Gastroesophageal sphincter (tissue), 4 donors: ENCODE results near the gene MATN4. TPM values are rescaled to one million over a fixed set of nuclear protein-coding genes. Genes with fewer than 3 reads are reported as not detected.

Experiments used
- ATAC-seq: fragments of 150-250 bp; one replicate; pipeline ENCODE4 v1.9.1; 2016; ENCODE audit warnings: mild to moderate bottlenecking, moderate library complexity
- H3K27ac ChIP-seq, 4 donors: fragments of 200-600 bp; sonication (generic) in 3 of 4; 1 replicate in 3 of 4; 2 replicates in 1 of 4; pipeline ENCODE4 v1.5.1; 2016 to 2019
- H3K27me3 ChIP-seq: fragments of 200-600 bp; sonication (generic); one replicate; pipeline ENCODE4 v1.5.1; 2019
- H3K36me3 ChIP-seq, 2 donors: fragments of 200-600 bp; sonication (generic); one replicate each; pipeline ENCODE4 v1.5.1; 2019; ENCODE audit warnings: control low read depth in 1 of 2
- H3K4me1 ChIP-seq, 3 donors: fragments of 200-600 bp; sonication (generic); 1 replicate in 2 of 3; 2 replicates in 1 of 3; pipeline ENCODE4 v1.5.1; 2016 to 2019; ENCODE audit warnings: control low read depth in 2 of 3
- H3K4me3 ChIP-seq, 2 donors: fragments of 200-600 bp; sonication (generic); one replicate each; pipeline ENCODE4 v1.5.1; 2019; ENCODE audit warnings: mild to moderate bottlenecking in 1 of 2, moderate library complexity in 1 of 2
- H3K9me3 ChIP-seq, 3 donors: fragments of 200-600 bp; sonication (generic); one replicate each; pipeline ENCODE4 v1.5.1; 2017 to 2019; ENCODE audit warnings: control low read depth in 2 of 3
- EP300 ChIP-seq: sonication (generic); formaldehyde crosslinking; IDR thresholded peaks from one replicate; pipeline ENCODE4 v1.6.1; 2017; ENCODE audit warnings: antibody characterized with exemption, mild to moderate bottlenecking
- POLR2A ChIP-seq, 2 donors: fragments of 450-650 bp; IDR thresholded peaks; one replicate each; pipeline ENCODE4 v1.6.1; 2017; ENCODE audit warnings: antibody characterized with exemption in 2 of 2, mild to moderate bottlenecking in 2 of 2, moderate library complexity in 1 of 2
- POLR2AphosphoS5 ChIP-seq: sonication (generic); formaldehyde crosslinking; IDR thresholded peaks from one replicate; pipeline ENCODE4 v1.6.1; 2017; ENCODE audit warnings: antibody characterized with exemption
- WGBS, 2 donors: methylation state at CpG; one replicate each; pipeline ENCODE4 v1.1.5; 2018; ENCODE audit warnings: low coverage in 1 of 2; 5-methylcytosine and 5-hydroxymethylcytosine counted together
- total RNA-seq, 4 donors: library from RNA; depleted of rRNA; stranded (reverse); fragments of >200 nt; gene quantifications; one replicate each; pipeline ENCODE4 v1.1.0, GENCODE V29; 2016
- TF ChIP-seq, protein P1 (sequence below), 4 experiments: fragments of 200-600 bp in 2 of 4; fragments of 450-650 bp in 2 of 4; sonication (generic) in 1 of 4; IDR thresholded peaks; one replicate each; pipeline ENCODE4 v1.5.1; 2017 to 2019; ENCODE audit warnings: antibody characterized with exemption in 4 of 4, mild to moderate bottlenecking in 2 of 4, moderate library complexity in 2 of 4

The MATN4 gene
- total RNA-seq, 4 donors from 2014 or later: not detected

GRCh38 chr20:45275338-45275737 lies 32.8 kb downstream of the MATN4 start:
- no peak for ATAC-seq
- H3K4me1 ChIP-seq: no peaks in the 10 kb centered on the region
- no peaks in the 10 kb centered on the region for H3K36me3 ChIP-seq
- H3K27ac ChIP-seq: no peak overlapping the region
- 63 to 68% methylated on average over 3 of the region's 3 CpGs for WGBS, 2 donors
- no peaks in the 10 kb centered on the region for H3K9me3 ChIP-seq
- TF ChIP-seq EP300 (no peak), POLR2AphosphoS5 (no peak), POLR2A (IDR thresholded peaks at IDR 0.05) (no peak)
- TF ChIP-seq, protein P1, sequence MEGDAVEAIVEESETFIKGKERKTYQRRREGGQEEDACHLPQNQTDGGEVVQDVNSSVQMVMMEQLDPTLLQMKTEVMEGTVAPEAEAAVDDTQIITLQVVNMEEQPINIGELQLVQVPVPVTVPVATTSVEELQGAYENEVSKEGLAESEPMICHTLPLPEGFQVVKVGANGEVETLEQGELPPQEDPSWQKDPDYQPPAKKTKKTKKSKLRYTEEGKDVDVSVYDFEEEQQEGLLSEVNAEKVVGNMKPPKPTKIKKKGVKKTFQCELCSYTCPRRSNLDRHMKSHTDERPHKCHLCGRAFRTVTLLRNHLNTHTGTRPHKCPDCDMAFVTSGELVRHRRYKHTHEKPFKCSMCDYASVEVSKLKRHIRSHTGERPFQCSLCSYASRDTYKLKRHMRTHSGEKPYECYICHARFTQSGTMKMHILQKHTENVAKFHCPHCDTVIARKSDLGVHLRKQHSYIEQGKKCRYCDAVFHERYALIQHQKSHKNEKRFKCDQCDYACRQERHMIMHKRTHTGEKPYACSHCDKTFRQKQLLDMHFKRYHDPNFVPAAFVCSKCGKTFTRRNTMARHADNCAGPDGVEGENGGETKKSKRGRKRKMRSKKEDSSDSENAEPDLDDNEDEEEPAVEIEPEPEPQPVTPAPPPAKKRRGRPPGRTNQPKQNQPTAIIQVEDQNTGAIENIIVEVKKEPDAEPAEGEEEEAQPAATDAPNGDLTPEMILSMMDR (IDR thresholded peaks at IDR 0.05): no peak
- H3K4me3 ChIP-seq: no peak overlapping the region
- H3K27me3 ChIP-seq: peaks cover 42% of the 10 kb centered on the region

DNA sequence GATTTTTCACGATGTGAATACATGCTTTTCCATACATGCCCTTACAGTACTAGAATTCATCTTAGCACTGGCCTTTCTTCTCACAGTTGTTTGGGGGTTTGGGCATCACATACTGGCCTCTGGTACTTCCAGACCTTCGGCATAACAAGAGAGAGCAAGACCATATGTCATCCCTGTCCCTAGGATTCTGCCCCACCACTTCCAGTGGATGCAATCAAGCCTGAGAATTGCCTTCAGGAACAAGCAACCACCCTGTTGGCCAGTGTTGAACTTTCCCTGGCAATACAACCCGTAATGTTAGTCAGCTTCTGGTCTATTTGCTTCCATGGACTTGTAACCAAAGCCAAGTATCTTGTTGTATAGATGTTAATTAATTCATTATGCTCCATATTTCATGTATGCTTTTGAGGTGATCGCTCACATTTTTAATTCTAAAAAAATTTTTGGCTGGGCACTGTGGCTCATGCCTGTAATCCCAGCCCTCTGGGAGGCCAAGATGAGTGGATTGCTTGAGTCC lies 38.3 kb downstream of the MATN4 start:
- WGBS, 2 donors: 75 to 76% methylated on average over 2 to 4 of the region's 4 CpGs
- H3K27ac ChIP-seq: no peak overlapping the region
- ATAC-seq: no peak
- TF ChIP-seq EP300: no peak
- TF ChIP-seq POLR2AphosphoS5: no peak
- TF ChIP-seq POLR2A (IDR thresholded peaks at IDR 0.05): no peak
- TF ChIP-seq, protein P1 (IDR thresholded peaks at IDR 0.05): no peak
- H3K4me1 ChIP-seq: no peaks in the 10 kb centered on the region
- H3K36me3 ChIP-seq: no peaks in the 10 kb centered on the region
- no peak overlapping the region for H3K4me3 ChIP-seq
- no peaks in the 10 kb centered on the region for H3K9me3 ChIP-seq
- H3K27me3 ChIP-seq: peaks cover 29% of the 10 kb centered on the region

DNA sequence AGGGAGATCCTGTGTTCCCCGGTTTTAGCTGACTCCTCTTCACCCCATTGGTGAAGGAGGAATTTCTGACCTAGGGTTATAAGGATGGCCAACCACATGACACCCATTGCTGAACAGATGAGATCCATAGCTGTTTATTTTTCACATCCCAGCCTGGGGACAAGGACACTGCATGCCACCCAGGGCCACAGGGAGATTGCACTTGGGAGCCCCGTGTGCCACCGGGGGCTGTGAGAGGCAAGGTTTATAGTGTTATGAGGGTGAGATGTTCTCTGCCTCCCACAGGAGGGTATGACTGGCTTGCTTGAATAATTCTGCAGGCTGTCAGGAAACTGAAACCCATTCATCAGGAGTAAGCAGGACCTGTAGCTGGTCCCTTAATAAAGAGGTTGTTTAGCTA lies 39.0 kb downstream of the MATN4 start:
- TF ChIP-seq, protein P1 (IDR thresholded peaks at IDR 0.05): no peak
- TF ChIP-seq POLR2A (IDR thresholded peaks at IDR 0.05) (no peak), EP300 (no peak), POLR2AphosphoS5 (no peak)
- no peak for ATAC-seq
- WGBS, 2 donors: 60 to 100% methylated on average over 1 to 2 of the region's 3 CpGs
- Histone ChIP-seq H3K36me3 (no peaks in the 10 kb centered on the region), H3K27ac (no peak overlapping the region), H3K9me3 (no peaks in the 10 kb centered on the region), H3K4me1 (no peaks in the 10 kb centered on the region), H3K4me3 (no peak overlapping the region), H3K27me3 (peaks cover 29% of the 10 kb centered on the region)

DNA sequence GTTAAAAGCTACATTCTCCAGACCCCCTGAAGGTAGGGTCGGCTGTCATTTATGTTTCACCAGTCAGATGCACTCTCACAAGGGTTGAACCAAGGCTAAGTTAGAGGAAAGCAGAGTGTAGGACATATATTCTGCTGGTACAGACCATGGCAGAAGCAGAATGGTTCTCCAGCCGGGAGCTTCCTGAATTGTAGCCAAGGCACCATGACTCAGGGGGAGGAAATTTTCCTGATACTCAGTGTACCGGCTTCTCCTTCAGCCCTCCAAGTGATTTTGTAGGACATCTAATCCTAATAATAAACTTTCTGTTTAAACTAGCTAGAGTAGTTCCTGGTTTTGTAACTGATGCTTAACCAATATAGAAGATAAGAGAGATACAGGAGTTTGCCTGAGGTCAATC lies 39.6 kb downstream of the MATN4 start:
- Histone ChIP-seq H3K36me3 (no peaks in the 10 kb centered on the region), H3K4me3 (no peak overlapping the region), H3K27ac (no peak overlapping the region), H3K27me3 (peaks cover 29% of the 10 kb centered on the region), H3K4me1 (no peaks in the 10 kb centered on the region), H3K9me3 (no peaks in the 10 kb centered on the region)
- 38 to 78% methylated on average over 1 to 3 of the region's 3 CpGs for WGBS, 2 donors
- TF ChIP-seq, protein P1 (IDR thresholded peaks at IDR 0.05): no peak
- TF ChIP-seq POLR2AphosphoS5 (no peak), POLR2A (IDR thresholded peaks at IDR 0.05) (no peak), EP300 (no peak)
- no peak for ATAC-seq

DNA sequence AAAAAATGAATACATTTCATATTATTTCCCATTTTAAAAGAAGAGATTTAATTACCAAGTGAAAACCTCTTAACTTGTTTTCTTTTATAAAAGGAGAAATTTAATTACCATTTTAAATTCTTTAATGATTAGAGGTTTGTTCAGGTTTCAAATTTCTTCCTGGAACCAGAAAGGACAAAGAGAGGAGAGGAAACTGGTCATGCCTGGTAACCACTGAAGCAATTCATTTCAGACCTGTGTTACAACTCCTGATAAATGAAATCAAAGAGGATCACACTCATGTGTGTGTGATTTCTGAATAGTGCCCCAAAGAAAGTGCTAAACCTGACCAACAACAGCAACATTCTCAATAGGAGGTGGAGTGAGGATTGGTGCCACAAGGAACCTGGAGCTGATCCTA lies 41.1 kb downstream of the MATN4 start:
- Histone ChIP-seq H3K27me3 (peaks cover 15% of the 10 kb centered on the region), H3K27ac (no peak overlapping the region), H3K4me3 (no peak overlapping the region), H3K4me1 (no peaks in the 10 kb centered on the region), H3K36me3 (no peaks in the 10 kb centered on the region), H3K9me3 (no peaks in the 10 kb centered on the region)
- no peak for ATAC-seq
- TF ChIP-seq POLR2AphosphoS5 (no peak), POLR2A (IDR thresholded peaks at IDR 0.05) (no peak)
- TF ChIP-seq, protein P1 (IDR thresholded peaks at IDR 0.05): no peak
